ENCODE measurements around the gene CREB1. TPM values are rescaled to one million over a fixed set of nuclear protein-coding genes. Genes with fewer than 3 reads are reported as not detected.

CREB1 gene
- total and polyA plus RNA-seq, 10 of the 15 experiments (the other 5 are each of a cell fraction or from before 2014, with no cell fraction given), result 13.4 to 76.9 (median 39.5) TPM

GRCh38 chr2:207511851-207512250 is 17.9 kb upstream of the CREB1 start (continued):
- no peak for TF ChIP-seq SKIL (IDR thresholded peaks at IDR 0.05; ENCODE audit: low read depth, poor library complexity, severe bottlenecking)
- TF ChIP-seq RAD21 (IDR thresholded peaks at IDR 0.05; ENCODE audit: insufficient read depth, low read depth, low read length), result no peak
- no peak for TF ChIP-seq TCF3 (IDR thresholded peaks at IDR 0.05; ENCODE audit: borderline replicate concordance, insufficient read depth, low read depth, low read length)
- TF ChIP-seq E4F1 (IDR thresholded peaks at IDR 0.05; ENCODE audit: borderline replicate concordance, partially characterized antibody), result no peak
- no peak for TF ChIP-seq USF1 (IDR thresholded peaks at IDR 0.05; ENCODE audit: borderline replicate concordance, extremely low read length, insufficient read depth, low read depth, low read length)

GRCh38 chr2:207512356-207512755 is 17.4 kb upstream of the CREB1 start:
- Histone ChIP-seq H3K27me3 (replicated peaks in 1 of 2; ENCODE audit: control insufficient read depth in 2 of 2, insufficient read depth in 2 of 2, low read length in 1 of 2) (no peaks in the 10 kb centered on the region), H3K79me2 (ENCODE audit: control insufficient read depth, insufficient read depth, low read length) (no peaks in the 10 kb centered on the region), H3K36me3 (ENCODE audit: control insufficient read depth in 2 of 2, insufficient read depth in 2 of 2, low read length in 1 of 2) (no peaks in the 10 kb centered on the region), H3K4me3 (no peak overlapping the region), H3K27ac (ENCODE audit: control insufficient read depth, insufficient read depth) (no peak overlapping the region), H4K20me1 (ENCODE audit: control insufficient read depth, insufficient read depth) (no peaks in the 10 kb centered on the region), H3K9ac (ENCODE audit: control insufficient read depth, insufficient read depth, low read length) (no peak overlapping the region), H3K4me2 (ENCODE audit: control insufficient read depth, insufficient read depth) (no peak overlapping the region), H2AFZ (ENCODE audit: control insufficient read depth, low read depth, low read length) (no peak overlapping the region), H3K4me1 (ENCODE audit: control insufficient read depth, insufficient read depth, low read length) (no peaks in the 10 kb centered on the region), H3K9me3 (replicated peaks; ENCODE audit: control insufficient read depth, insufficient read depth, low read length) (no peaks in the 10 kb centered on the region)
- ChIA-PET CTCF (no interaction called here), POLR2A (no interaction called here), RAD21 (ENCODE audit: unreplicated experiment) (no interaction called here), SMC1A (ENCODE audit: uncharacterized antibody, unreplicated experiment) (interaction anchor here (0.7 kb wide), 1 partner anchor 8 kb away, joined by 4 read pairs; no protein-coding TSS in a partner anchor)
- no peak for DNase-seq (ENCODE audit: low read depth, low spot score)
- in situ Hi-C loops (cut with MboI), result no loop called here
- WGBS (ENCODE audit: insufficient coverage, insufficient replicate concordance, low lambda C conversion rate, missing lambda C conversion rate), result 78% methylated on average over 3 of the region's 3 CpGs
- no TSS peak for BruUV-seq (replicated peaks)
- no peak for ATAC-seq
- intact Hi-C loops (cut with micrococcal nuclease; ENCODE audit: unreplicated experiment), result no loop called here
- no peak for FAIRE-seq
- TF ChIP-seq RFX5 (IDR thresholded peaks at IDR 0.05; ENCODE audit: low read depth, low read length) (no peak), PRDM15 (CRISPR knock-in tag; IDR thresholded peaks at IDR 0.05) (no peak), MTA2 (IDR thresholded peaks at IDR 0.05; ENCODE audit: low read depth) (no peak), NR2C1 (IDR thresholded peaks at IDR 0.05) (no peak), ATF7 (IDR thresholded peaks at IDR 0.05; ENCODE audit: low read depth) (no peak), PBX3 (IDR thresholded peaks at IDR 0.05; ENCODE audit: insufficient replicate concordance, low read depth, low read length) (no peak)
